Endothelial cell of umbilical vein (primary cell): ENCODE measurements around the gene CFAP210. TPM values are rescaled to one million over a fixed set of nuclear protein-coding genes. Genes with fewer than 3 reads are reported as not detected.

Experiments
- BruUV-seq: library from RNA; stranded (reverse); fragments of 400-500 nt; replicated peaks from 2 replicates; lab custom pipeline; 2021; lab: Mats Ljungman, UMichigan
- CTCF ChIA-PET: fragments of 300-600, 350-600 bp; sonication (Branson Sonifier 250); formaldehyde crosslinking; loops from one replicate; lab custom pipeline; 2021; ENCODE audit warnings: antibody characterized with exemption, inconsistent platforms; lab: Charles Lee
- POLR2A ChIA-PET: fragments of 300-600, 350-600 bp; sonication (Branson Sonifier 250); formaldehyde crosslinking; loops from one replicate; lab custom pipeline; 2021; ENCODE audit warnings: antibody characterized with exemption, inconsistent platforms; lab: Charles Lee
- DNase-seq: peaks from one replicate; pipeline ENCODE4 v3.0.0-alpha.2; 2011; ENCODE audit warnings: low read depth, low spot score
- FAIRE-seq: peaks from 2 replicates; lab custom pipeline; 2011; peaks lifted over from hg19 to GRCh38; lab: Jason Lieb, UNC
- H2AFZ ChIP-seq: 2 replicates; pipeline ENCODE4 v1.6.0; 2012; ENCODE audit warnings: low read depth, low read length, control low read depth, inconsistent platforms
- H3K27ac ChIP-seq: 2 replicates; pipeline ENCODE4 v1.5.1; 2011; ENCODE audit warnings: low read depth, mild to moderate bottlenecking, control low read depth, low read length, moderate library complexity; ENCODE audit not compliant: insufficient read depth
- H3K27me3 ChIP-seq, 2 experiments: 2 replicates each; pipeline versions ENCODE4 v1.6.0 to v1.6.1; 2011; ENCODE audit warnings: low read length in 2 of 2, mixed read lengths in 1 of 2; ENCODE audit not compliant: control insufficient read depth in 2 of 2, insufficient read depth in 2 of 2
- H3K36me3 ChIP-seq, 2 experiments: 2 replicates in 1 of 2; 3 replicates in 1 of 2; pipeline ENCODE4 v1.5.1; 2011; ENCODE audit warnings: low read length in 2 of 2, mild to moderate bottlenecking in 1 of 2, moderate library complexity in 1 of 2; ENCODE audit not compliant: control insufficient read depth in 2 of 2, insufficient read depth in 2 of 2; ENCODE audit errors: extremely low read depth in 1 of 2
- H3K4me1 ChIP-seq: 3 replicates; pipeline ENCODE4 v1.5.1; 2011; ENCODE audit warnings: mild to moderate bottlenecking, low read length; ENCODE audit not compliant: control insufficient read depth, insufficient read depth; ENCODE audit errors: extremely low read depth
- H3K4me2 ChIP-seq: 2 replicates; pipeline ENCODE4 v1.6.1; 2011; ENCODE audit warnings: low read length, control low read depth, mixed read lengths; ENCODE audit not compliant: insufficient read depth
- H3K4me3 ChIP-seq, 3 experiments: fragments of 200-600 bp in 1 of 3; sonication (generic), shearing (Covaris generic) in 1 of 3; replicated peaks in 1 of 3; 2 replicates each; pipeline ENCODE4 v1.5.1; 2011 to 2016; ENCODE audit warnings: control low read depth in 3 of 3, low read length in 3 of 3, mild to moderate bottlenecking in 2 of 3, inconsistent platforms in 1 of 3, low read depth in 1 of 3, moderate library complexity in 1 of 3; ENCODE audit not compliant: insufficient read depth in 1 of 3
- H3K79me2 ChIP-seq: 2 replicates; pipeline ENCODE4 v1.6.0; 2012; ENCODE audit warnings: low read length, inconsistent platforms; ENCODE audit not compliant: control insufficient read depth, insufficient read depth
- H3K9ac ChIP-seq: replicated peaks from 2 replicates; pipeline ENCODE3; 2011; ENCODE audit warnings: low read length, control low read depth; ENCODE audit not compliant: insufficient read depth; ENCODE audit errors: extremely low read depth
- H3K9me1 ChIP-seq: replicated peaks from 3 replicates; pipeline ENCODE4 v1.6.0; 2011; ENCODE audit warnings: mild to moderate bottlenecking, low read length; ENCODE audit not compliant: control insufficient read depth, insufficient read depth; ENCODE audit errors: extremely low read depth
- H3K9me3 ChIP-seq: replicated peaks from 2 replicates; pipeline ENCODE4 v1.5.1; 2012; ENCODE audit warnings: low read length, inconsistent platforms; ENCODE audit not compliant: control insufficient read depth, insufficient read depth
- H4K20me1 ChIP-seq: replicated peaks from 2 replicates; pipeline ENCODE3; 2011; ENCODE audit warnings: mild to moderate bottlenecking, low read length; ENCODE audit not compliant: control insufficient read depth, insufficient read depth; ENCODE audit errors: extremely low read depth
- EZH2 ChIP-seq: IDR thresholded peaks from 2 replicates; pipeline ENCODE4 v1.6.1; 2012; ENCODE audit warnings: borderline replicate concordance, low read depth, mild to moderate bottlenecking, moderate library complexity, low read length, inconsistent platforms; ENCODE audit not compliant: severe bottlenecking
- FOS ChIP-seq: IDR thresholded peaks from 2 replicates; pipeline ENCODE4 v1.6.1; 2011; ENCODE audit warnings: mild to moderate bottlenecking, low read length, moderate library complexity, borderline replicate concordance; ENCODE audit not compliant: insufficient read depth
- GATA2 ChIP-seq: IDR thresholded peaks from 2 replicates; pipeline ENCODE4 v1.7.0; 2011; ENCODE audit warnings: low read depth, mild to moderate bottlenecking, moderate library complexity, mixed read lengths, low read length; ENCODE audit not compliant: insufficient read length, insufficient read depth
- JUN ChIP-seq: IDR thresholded peaks from 2 replicates; pipeline ENCODE4 v1.6.1; 2011; ENCODE audit warnings: borderline replicate concordance, low read depth; ENCODE audit not compliant: insufficient read length, insufficient read depth
- MYC ChIP-seq: IDR thresholded peaks from one replicate; pipeline ENCODE4 v1.6.1; 2011; ENCODE audit warnings: mild to moderate bottlenecking, low read depth, low read length
- POLR2A ChIP-seq: IDR thresholded peaks from 2 replicates; pipeline ENCODE4 v1.6.1; 2012; ENCODE audit warnings: low read depth, mild to moderate bottlenecking, control low read depth, low read length
- POLR2AphosphoS5 ChIP-seq: IDR thresholded peaks from 2 replicates; pipeline ENCODE4 v1.6.1; 2012; ENCODE audit warnings: low read depth, mild to moderate bottlenecking, control low read depth, low read length, moderate library complexity; ENCODE audit not compliant: insufficient read depth
- dilution Hi-C: fragments of 300-500 bp; cut with MboI; formaldehyde crosslinking; loops from one replicate; pipeline ENCODE4 v1.15.0; 2019; ENCODE audit warnings: low sequenced_read_pairs; ENCODE audit not compliant: extremely low pct_ligation_motif_present
- intact Hi-C: fragments of 100-400 bp; cut with micrococcal nuclease; formaldehyde crosslinking; loops from one replicate; pipeline ENCODE4 v1.10.0; 2022
- polyA plus RNA-seq, 4 experiments: library from polyadenylated mRNA; depleted of rRNA in 3 of 4; stranded (reverse) in 3 of 4; unstranded in 1 of 4; fragments of >200 nt; gene quantifications; 2 replicates each; pipeline versions ENCODE4 v1.2.1 to v1.2.3, GENCODE V29; 2011 to 2012; ENCODE audit warnings: missing spikeins in 1 of 4
- total RNA-seq: library from RNA; stranded (reverse); gene quantifications from 2 replicates; pipeline ENCODE4 v1.2.3, GENCODE V29; 2021
- TF ChIP-seq, protein P1 (sequence below): IDR thresholded peaks from 2 replicates; pipeline ENCODE4 v1.6.1; 2011; ENCODE audit not compliant: insufficient read depth, insufficient read length
- TF ChIP-seq, protein P2 (sequence below), 2 donors: IDR thresholded peaks; 1 replicate in 1 of 2; 2 replicates in 1 of 2; pipeline ENCODE4 v1.5.1; 2011; ENCODE audit warnings: low read length in 2 of 2, mild to moderate bottlenecking in 2 of 2, moderate library complexity in 2 of 2, control low read depth in 1 of 2, inconsistent platforms in 1 of 2, low read depth in 1 of 2; ENCODE audit not compliant: insufficient read depth in 1 of 2; ENCODE audit errors: extremely low read depth in 1 of 2

The CFAP210 gene
- total and polyA plus RNA-seq, 2 donors (not counting 3 experiments of a cell fraction or from before 2014, with no cell fraction given): not detected

DNA sequence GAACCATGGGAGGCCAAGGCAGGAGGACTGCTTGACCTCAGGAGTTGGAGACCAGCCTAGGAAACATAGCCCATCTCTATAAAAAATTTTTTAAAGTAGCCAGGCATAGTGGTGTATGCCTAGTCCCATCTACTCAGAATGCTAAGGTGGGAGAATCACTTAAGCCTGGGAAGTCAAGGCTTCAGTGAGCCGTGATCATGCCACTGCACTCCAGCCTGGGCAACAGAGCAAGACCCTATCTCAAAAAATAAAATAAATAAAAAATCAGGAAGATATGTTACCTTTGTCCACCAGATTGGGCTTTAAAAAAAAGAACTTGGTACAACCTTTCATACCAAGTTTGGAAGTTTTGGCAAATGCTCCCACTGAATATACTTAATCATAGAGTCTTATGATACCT, 35.3 kb downstream of the CFAP210 start:
- no peaks in the 10 kb centered on the region for H3K36me3 ChIP-seq
- H2AFZ ChIP-seq: no peak overlapping the region
- no peak overlapping the region for H3K4me3 ChIP-seq
- BruUV-seq: no TSS peak
- H4K20me1 ChIP-seq: no peaks in the 10 kb centered on the region
- H3K4me1 ChIP-seq: no peaks in the 10 kb centered on the region
- DNase-seq (no peak), FAIRE-seq (no peak)
- peaks cover 3 to 6% of the 10 kb centered on the region in 2 experiments for H3K27me3 ChIP-seq
- no peak overlapping the region for H3K27ac ChIP-seq
- intact Hi-C loops (no loop called here), dilution Hi-C loops (no loop called here)
- CTCF ChIA-PET: no interaction called here
- H3K9me1 ChIP-seq: no peaks in the 10 kb centered on the region
- POLR2A ChIA-PET: no interaction called here
- H3K9me3 ChIP-seq: no peaks in the 10 kb centered on the region
- no peak overlapping the region for H3K4me2 ChIP-seq
- TF ChIP-seq FOS: no peak
- TF ChIP-seq, protein P1, sequence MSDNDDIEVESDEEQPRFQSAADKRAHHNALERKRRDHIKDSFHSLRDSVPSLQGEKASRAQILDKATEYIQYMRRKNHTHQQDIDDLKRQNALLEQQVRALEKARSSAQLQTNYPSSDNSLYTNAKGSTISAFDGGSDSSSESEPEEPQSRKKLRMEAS: no peak
- TF ChIP-seq MYC: no peak
- TF ChIP-seq EZH2: no peak
- no peak for TF ChIP-seq JUN
- TF ChIP-seq GATA2: no peak
- no peak for TF ChIP-seq POLR2AphosphoS5
- TF ChIP-seq POLR2A: no peak
- TF ChIP-seq, protein P2, sequence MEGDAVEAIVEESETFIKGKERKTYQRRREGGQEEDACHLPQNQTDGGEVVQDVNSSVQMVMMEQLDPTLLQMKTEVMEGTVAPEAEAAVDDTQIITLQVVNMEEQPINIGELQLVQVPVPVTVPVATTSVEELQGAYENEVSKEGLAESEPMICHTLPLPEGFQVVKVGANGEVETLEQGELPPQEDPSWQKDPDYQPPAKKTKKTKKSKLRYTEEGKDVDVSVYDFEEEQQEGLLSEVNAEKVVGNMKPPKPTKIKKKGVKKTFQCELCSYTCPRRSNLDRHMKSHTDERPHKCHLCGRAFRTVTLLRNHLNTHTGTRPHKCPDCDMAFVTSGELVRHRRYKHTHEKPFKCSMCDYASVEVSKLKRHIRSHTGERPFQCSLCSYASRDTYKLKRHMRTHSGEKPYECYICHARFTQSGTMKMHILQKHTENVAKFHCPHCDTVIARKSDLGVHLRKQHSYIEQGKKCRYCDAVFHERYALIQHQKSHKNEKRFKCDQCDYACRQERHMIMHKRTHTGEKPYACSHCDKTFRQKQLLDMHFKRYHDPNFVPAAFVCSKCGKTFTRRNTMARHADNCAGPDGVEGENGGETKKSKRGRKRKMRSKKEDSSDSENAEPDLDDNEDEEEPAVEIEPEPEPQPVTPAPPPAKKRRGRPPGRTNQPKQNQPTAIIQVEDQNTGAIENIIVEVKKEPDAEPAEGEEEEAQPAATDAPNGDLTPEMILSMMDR (IDR thresholded peaks at IDR 0.05; ENCODE audit: extremely low read depth in 1 of 2, insufficient read depth in 1 of 2, low read depth in 1 of 2, low read length in 2 of 2): no peak
- H3K79me2 ChIP-seq: no peaks in the 10 kb centered on the region
- no peak overlapping the region for H3K9ac ChIP-seq
